Skeletal muscle cell (primary cell): ENCODE results near the gene SEPTIN3.
"Not testable (repeated sequence)": the region's sequence is repeated elsewhere in the genome, so short reads cannot be mapped to it uniquely, and the experiment has no call there.

Experiments used
- DNase-seq: peaks from one replicate; pipeline ENCODE4 v3.0.0-alpha.2; 2010; ENCODE audit warnings: low read depth
- H3K4me3 ChIP-seq: 2 replicates; pipeline ENCODE4 v1.5.1; 2011; ENCODE audit warnings: low read depth, mild to moderate bottlenecking, control low read depth, low read length, moderate library complexity

SEPTIN3 gene

GRCh38 chr22:41939981-41940831 lies 29.0 kb upstream of the SEPTIN3 start:
- no peak overlapping the region for H3K4me3 ChIP-seq
- no peak for DNase-seq

DNA sequence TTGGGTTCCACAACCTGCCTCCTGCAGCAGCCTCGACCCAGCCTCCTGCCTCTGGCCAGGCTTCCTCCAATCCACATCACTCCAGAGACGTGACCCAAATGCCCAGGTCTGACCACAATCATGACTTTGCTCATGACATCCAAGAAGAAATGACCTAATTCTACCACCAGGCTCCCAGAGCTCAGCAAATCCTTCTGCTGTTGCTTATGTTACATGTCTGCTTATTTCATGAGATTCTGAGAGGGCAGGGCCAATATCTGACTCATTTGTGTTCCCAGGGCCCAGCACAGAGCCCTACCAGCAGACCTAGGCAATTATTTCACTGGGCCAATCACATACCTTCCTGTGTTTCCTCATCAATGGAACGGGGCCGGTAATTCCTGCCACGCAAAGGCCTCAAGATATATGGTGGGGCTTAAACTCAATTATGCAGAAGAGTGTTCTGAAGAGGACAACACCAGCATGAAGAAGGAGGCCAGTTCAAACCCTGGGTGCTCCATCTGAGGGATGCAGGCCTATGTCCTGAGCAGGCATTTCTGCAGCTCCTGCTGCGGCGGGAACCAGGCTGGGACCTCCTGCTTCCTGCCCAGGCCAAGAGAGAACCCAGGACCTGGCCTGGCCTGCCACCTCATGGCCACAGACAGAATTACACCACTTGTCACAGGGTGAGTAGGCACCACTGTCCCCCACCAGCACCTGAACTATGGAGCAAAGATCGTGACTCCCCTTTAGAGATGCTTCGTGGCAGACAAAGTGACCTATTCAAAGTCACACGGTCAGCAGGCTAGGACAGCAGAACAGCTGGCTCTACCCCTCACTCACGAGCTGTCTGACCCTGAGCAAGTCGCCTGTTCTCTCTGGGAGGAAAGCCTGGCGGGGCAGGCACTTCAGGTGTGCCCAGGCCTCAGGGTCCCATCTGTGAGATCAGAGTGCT lies 28.1 kb upstream of the SEPTIN3 start:
- peak; percentile 88 for DNase-seq
- no peak overlapping the region for H3K4me3 ChIP-seq

- no peak overlapping the region for H3K4me3 ChIP-seq
- DNase-seq: no peak
Measured at GRCh38 chr22:41943661-41944209, 25.5 kb upstream of the SEPTIN3 start.

- DNase-seq: peak; percentile 76
- H3K4me3 ChIP-seq: peak within 1 kb of the TSS; percentile 82
Measured at GRCh38 chr22:41946629-41947423, 22.4 kb upstream of the SEPTIN3 start, which contains the start of gene CENPM. TSS of gene CENPM (minus strand) at chr22:41947152. CDS start at chr22:41947076, 76 bp downstream.

GRCh38 chr22:41947424-41948080 lies 21.7 kb upstream of the SEPTIN3 start:
- no peak for DNase-seq
- H3K4me3 ChIP-seq: peak overlapping the region; percentile 82

- H3K4me3 ChIP-seq: no peak overlapping the region
- no peak for DNase-seq
Measured at GRCh38 chr22:41948142-41948541, 21.1 kb upstream of the SEPTIN3 start.

- not testable (repeated sequence) for DNase-seq, H3K4me3 ChIP-seq
Measured at GRCh38 chr22:41948928-41949296, 20.3 kb upstream of the SEPTIN3 start.

DNA sequence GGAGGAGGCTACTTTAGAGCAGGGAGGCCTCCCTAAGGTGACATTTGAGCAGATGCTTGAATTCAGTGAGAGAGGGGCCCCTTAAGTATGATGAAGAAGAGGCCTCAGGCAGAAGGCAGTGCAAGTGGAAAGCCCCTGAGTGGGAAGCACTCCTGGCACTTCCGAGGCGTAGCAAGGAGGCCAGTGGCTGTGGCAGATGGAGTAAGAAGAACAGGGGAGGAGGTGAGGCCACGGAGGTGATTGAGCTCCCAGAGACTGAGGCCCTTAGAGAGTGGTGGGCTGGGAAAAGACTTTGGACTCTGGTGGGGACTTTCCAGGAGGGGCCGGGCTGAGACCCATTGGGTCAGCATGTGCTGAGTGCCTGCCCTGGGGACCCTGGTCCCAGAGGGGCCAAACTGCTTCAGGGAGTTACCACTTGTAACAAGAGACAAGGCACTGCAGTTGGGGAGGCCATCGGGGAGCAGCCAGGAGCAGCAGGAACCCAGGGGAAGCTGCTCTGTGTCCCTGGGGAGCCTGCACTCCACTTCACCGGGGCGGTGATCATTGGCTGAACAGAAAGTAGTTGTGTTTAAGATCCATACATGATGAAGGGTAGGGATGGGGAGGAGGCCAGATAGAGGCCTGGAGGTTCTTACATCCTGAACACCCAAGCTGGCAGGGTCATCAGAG lies 19.8 kb upstream of the SEPTIN3 start:
- H3K4me3 ChIP-seq: no peak overlapping the region
- no peak for DNase-seq

DNA sequence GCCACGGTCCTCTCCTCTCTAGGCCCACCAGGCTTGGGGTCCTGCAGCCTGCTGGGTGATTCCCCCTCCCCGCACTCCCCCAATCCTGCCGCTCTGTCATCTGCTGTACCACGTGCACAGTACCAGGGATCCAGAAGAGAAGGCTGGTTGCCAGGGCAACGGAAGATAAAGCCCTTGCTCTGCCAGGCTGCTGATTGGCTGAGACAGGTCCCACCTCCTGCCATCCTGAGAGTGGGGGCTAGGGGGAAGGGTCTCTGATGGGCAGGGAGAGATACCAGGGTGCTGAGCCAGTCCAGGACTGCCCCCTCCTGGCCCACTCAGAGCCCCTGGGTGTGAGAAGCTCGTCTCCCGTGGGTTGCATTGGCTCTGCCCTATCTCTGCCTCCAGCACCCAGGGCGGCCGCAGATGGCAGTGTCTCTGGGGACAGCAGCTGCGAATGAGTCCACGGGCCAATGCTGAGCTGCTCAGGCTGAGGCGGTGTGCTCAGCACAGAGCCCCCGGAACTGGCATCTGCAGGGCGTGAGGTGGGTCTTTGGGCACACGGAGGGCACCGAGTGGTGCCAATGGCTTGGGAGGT lies 17.3 kb upstream of the SEPTIN3 start, which contains the start of gene SMIM45:
SMIM45 (plus strand) TSS at position 253 of the 577 bp plus-strand sequence.
- DNase-seq: no peak
- no peak within 1 kb of the TSS for H3K4me3 ChIP-seq

DNA sequence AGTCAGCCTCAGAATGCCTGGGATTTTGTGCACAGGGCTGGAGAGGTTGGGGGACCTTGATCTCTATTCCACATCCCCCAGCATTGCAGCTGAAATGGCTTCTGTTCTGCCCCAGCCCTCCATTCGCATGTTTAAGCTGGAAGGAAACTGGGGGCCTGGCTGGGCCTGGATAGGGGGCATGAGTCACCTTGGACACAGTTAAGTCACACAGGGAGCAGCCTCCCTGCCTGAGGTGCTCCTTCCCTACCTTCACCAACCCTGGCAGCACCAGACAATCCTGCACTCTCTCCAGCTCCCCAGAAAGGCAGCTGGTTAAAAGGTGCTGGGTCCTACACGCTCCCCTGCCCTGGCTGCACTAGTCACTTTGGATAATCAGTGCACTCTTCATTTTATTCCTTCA lies 16.5 kb upstream of the SEPTIN3 start:
- no peak overlapping the region for H3K4me3 ChIP-seq
- no peak for DNase-seq

DNA sequence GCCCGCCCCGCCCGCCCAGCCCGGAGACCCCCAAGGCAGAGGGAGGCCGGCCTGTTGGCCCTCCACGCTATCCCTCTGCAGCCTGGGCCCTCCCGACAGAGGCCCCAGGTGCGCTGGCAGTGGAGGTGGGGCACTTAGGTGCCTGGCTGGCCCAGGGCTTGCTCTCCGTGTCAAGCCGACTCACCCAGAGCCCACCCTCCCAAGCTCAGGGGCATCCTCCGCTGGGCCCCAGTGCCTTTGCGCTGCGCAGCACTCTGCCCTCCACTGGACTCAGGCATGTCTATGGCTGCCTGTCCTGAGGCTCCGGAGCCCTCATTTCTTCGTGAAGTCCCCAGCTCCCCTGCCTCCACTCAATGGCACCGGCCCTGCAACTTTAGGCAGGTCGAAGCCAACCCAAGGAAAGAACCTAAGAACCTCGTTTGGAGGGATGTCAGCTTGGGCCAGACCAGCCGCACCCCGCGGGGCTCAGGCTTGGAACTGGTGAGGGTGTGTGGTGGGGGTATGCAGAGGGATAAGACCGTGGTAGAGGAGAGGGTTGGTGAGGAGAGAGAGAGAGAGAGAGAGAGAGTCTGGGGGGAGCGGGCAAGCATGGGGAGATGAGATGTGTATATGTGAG lies 11.2 kb upstream of the SEPTIN3 start:
- H3K4me3 ChIP-seq: no peak overlapping the region
- no peak for DNase-seq

DNA sequence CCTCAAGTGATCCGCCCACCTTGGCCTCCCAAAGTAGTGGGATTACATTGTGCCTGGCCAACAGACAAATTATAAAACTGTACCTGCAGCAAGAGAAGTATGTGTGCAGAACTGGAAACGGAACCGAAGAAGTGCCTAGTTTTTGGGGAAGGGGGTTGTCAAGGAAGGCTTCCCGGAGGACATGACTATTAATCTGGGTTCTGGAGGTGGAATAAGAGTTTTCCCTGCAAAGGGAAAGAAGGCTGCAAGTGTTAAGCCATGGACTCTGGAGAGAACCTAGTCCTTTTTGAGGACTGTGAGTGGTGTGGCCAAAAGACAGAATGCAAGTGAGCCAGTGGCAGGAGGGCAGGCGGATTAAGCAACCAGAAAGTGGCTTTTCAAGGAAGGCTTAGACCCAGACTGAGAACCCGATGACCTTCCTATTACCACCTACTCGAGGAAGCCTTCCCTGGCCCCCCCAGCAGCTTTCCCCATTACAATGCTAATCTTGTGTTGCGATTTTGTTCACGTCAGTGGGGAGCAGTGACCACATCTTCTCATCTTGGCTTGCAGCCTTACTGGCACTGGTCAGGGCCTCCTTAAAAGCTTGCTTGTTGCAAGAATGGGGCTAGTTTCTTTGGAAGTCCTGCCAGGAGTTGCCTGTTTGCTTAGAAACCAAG lies 5.7 kb upstream of the SEPTIN3 start:
- DNase-seq: peak; percentile 14
- no peak overlapping the region for H3K4me3 ChIP-seq

GRCh38 chr22:41964112-41964491 lies 5.1 kb upstream of the SEPTIN3 start:
- H3K4me3 ChIP-seq: no peak overlapping the region
- DNase-seq: no peak

DNA sequence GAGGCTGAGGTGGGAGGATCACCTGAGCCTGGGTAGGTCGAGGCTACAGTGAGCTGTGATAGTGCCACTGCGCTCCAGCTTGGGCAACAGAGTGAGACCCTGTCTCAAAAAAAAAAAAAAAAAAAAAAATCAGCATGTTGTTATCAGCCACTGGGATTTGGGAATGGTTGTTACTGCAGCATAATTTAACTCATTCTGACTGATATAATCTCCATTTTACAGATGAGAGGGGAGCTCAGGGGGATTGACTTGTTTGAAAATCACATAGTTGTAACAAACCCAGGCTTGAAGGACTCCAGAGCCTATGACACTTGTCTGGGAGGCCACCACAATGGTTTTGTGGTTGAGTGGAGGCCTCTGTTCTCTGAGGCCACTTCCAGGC lies 3.0 kb upstream of the SEPTIN3 start:
- DNase-seq: no peak
- no peak overlapping the region for H3K4me3 ChIP-seq

DNA sequence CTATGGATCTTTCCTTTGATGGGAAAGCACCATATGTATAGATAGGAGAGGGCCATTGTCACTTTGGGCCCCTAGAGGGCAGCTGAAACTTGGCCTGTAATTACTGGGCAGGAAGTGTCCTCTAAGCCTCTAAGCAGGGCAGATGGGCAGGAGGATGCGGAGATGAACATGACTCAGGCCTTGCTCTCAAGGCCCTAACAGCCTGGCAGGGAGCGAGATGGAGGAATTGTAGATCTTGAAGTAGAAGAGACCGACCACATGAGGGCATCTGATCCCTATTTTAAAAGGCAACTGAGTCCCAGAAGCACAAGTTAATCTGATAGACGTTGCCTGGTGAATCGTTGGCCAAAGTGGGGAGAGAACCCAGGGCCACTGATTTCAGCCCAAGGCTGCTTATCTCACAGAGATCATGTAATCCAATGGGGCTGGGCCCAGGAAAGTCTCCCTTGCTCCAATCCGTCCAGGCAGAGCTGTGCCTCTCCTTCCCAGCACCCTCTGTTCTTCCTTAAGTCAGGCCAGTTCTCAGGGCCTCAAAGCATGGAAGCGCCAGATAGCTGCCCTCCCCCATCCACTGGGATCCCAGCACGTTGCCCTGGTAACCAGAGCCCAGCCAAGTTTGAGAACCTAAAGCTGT lies 2.5 kb upstream of the SEPTIN3 start:
- peak; percentile 29 for DNase-seq
- no peak overlapping the region for H3K4me3 ChIP-seq

- no peak overlapping the region for H3K4me3 ChIP-seq
- DNase-seq: no peak
Measured at GRCh38 chr22:41968601-41969000, 642 bp upstream of the SEPTIN3 start.

DNA sequence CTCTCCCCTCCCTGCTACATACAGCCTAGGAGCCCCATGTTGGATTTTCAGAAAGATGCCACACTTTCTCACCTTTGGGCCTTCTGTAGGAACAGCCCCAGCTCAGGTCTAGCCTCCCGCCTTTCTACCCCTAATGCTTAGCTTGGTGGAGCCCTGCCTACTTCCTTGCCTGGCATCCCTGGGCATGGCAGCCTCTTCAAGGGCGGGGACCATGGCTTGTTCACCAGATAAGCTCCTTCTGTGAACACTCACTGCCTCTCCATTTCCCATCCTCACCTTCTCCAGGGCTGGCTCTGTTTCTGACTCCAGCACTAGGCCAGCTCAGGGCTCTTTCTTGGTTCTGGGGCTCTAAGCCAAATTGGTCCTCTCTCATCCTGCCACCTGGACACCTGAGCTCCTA lies 1.4 kb downstream of the SEPTIN3 start:
- no peak for DNase-seq
- no peak overlapping the region for H3K4me3 ChIP-seq
